ENCODE measurements around the gene P2RX2.

- no peak for TF ChIP-seq USF2 (IDR thresholded peaks at IDR 0.05; ENCODE audit: low read depth, low read length)
- no peak for TF ChIP-seq CTCF (conservative IDR thresholded peaks at IDR 0.05; ENCODE audit: low read depth, low read length)
- no peak for TF ChIP-seq RAD21 (IDR thresholded peaks at IDR 0.05; ENCODE audit: low read length)
- TF ChIP-seq CEBPB (IDR thresholded peaks at IDR 0.05; ENCODE audit: low read depth, low read length): no peak
- no peak for TF ChIP-seq POLR2A (IDR thresholded peaks at IDR 0.05; ENCODE audit: low read depth, low read length)
- TF ChIP-seq MAZ (IDR thresholded peaks at IDR 0.05; ENCODE audit: borderline replicate concordance, low read depth, low read length): no peak
- TF ChIP-seq RCOR1 (IDR thresholded peaks at IDR 0.05; ENCODE audit: insufficient replicate concordance, low read length): no peak
- no peak for TF ChIP-seq CHD1 (IDR thresholded peaks at IDR 0.05; ENCODE audit: low read depth, low read length)
- no peak for TF ChIP-seq MXI1 (IDR thresholded peaks at IDR 0.05; ENCODE audit: borderline replicate concordance, low read depth, low read length)
- no peak for TF ChIP-seq MAFK (IDR thresholded peaks at IDR 0.05; ENCODE audit: low read depth, low read length)
- TF ChIP-seq SMC3 (IDR thresholded peaks at IDR 0.05; ENCODE audit: low read depth, low read length): no peak
- no peak for TF ChIP-seq BHLHE40 (IDR thresholded peaks at IDR 0.05; ENCODE audit: low read depth, low read length)
- TF ChIP-seq RFX5 (IDR thresholded peaks at IDR 0.05; ENCODE audit: low read depth, low read length): no peak
Measured at GRCh38 chr12:132614029-132614428, 4.5 kb upstream of the P2RX2 start.

Measured in IMR-90 (cell line).